GM21786 (cell line): ENCODE results near the gene NPIPA5.
"Not testable (repeated sequence)": the region's sequence is repeated elsewhere in the genome, so short reads cannot be mapped to it uniquely, and the experiment has no call there.

Source experiments
- ATAC-seq: cut with Tn5 transposase; IDR thresholded peaks from one replicate; pipeline ENCODE4 v1.9.1; 2021; ENCODE audit not compliant: unreplicated experiment

Gene NPIPA5

GRCh38 chr16:15378194-15378593 lies at the start of gene NPIPA5:
Gene NPIPA5 (minus strand): TSS chr16:15378294. CDS start chr16:15378294, 0 bp downstream.
- not testable (repeated sequence) for ATAC-seq

GRCh38 chr16:15427648-15428239 lies 49.6 kb upstream of the NPIPA5 start:
- no peak for ATAC-seq

GRCh38 chr16:15426796-15427195 lies 48.7 kb upstream of the NPIPA5 start:
- ATAC-seq: no peak

GRCh38 chr16:15425861-15426260 lies 47.8 kb upstream of the NPIPA5 start:
- ATAC-seq: no peak

- no peak for ATAC-seq
Measured at GRCh38 chr16:15422222-15422621, 44.1 kb upstream of the NPIPA5 start.

- not testable (repeated sequence) for ATAC-seq
Measured at GRCh38 chr16:15421696-15422095, 43.6 kb upstream of the NPIPA5 start.

GRCh38 chr16:15418206-15418605 lies 40.1 kb upstream of the NPIPA5 start:
- no peak for ATAC-seq

- no peak for ATAC-seq
Measured at GRCh38 chr16:15417197-15417596, 39.1 kb upstream of the NPIPA5 start.

- ATAC-seq: no peak
Measured at GRCh38 chr16:15415511-15415985, 37.5 kb upstream of the NPIPA5 start.

GRCh38 chr16:15409476-15409875 lies 31.4 kb upstream of the NPIPA5 start:
- not testable (repeated sequence) for ATAC-seq

GRCh38 chr16:15407756-15408155 lies 29.7 kb upstream of the NPIPA5 start:
- not testable (repeated sequence) for ATAC-seq

GRCh38 chr16:15404792-15405191 lies 26.7 kb upstream of the NPIPA5 start:
- ATAC-seq: no peak

- not testable (repeated sequence) for ATAC-seq
Measured at GRCh38 chr16:15404091-15404490, 26.0 kb upstream of the NPIPA5 start.

- ATAC-seq: no peak
Measured at GRCh38 chr16:15403392-15403995, 25.4 kb upstream of the NPIPA5 start.

- ATAC-seq: no peak
Measured at GRCh38 chr16:15401972-15402371, 23.9 kb upstream of the NPIPA5 start.

- not testable (repeated sequence) for ATAC-seq
Measured at GRCh38 chr16:15400314-15400713, 22.2 kb upstream of the NPIPA5 start.

GRCh38 chr16:15399317-15399716 lies 21.2 kb upstream of the NPIPA5 start:
- no peak for ATAC-seq

- no peak for ATAC-seq
Measured at GRCh38 chr16:15398618-15399316, 20.7 kb upstream of the NPIPA5 start.

- ATAC-seq: no peak
Measured at GRCh38 chr16:15396948-15397594, 19.0 kb upstream of the NPIPA5 start.

GRCh38 chr16:15396509-15396829 lies 18.4 kb upstream of the NPIPA5 start:
- ATAC-seq: not testable (repeated sequence)

GRCh38 chr16:15395631-15396508 lies 17.8 kb upstream of the NPIPA5 start, which contains the start of gene MPV17L:
Gene MPV17L (plus strand): TSS chr16:15395754. CDS start chr16:15395898, 144 bp downstream.
- not testable (repeated sequence) for ATAC-seq
